ENCODE results near the gene PBXIP1. TPM values are rescaled to one million over a fixed set of nuclear protein-coding genes. Genes with fewer than 3 reads are reported as not detected.

Gene PBXIP1
- total and polyA plus RNA-seq, 4 donors: 3.8 to 42.8 (median 20.5) TPM

GRCh38 chr1:154967331-154967950 is 11.5 kb upstream of the PBXIP1 start:
- Histone ChIP-seq H3K9ac (ENCODE audit: low read depth in 1 of 2, low read length in 2 of 2) (no peak overlapping the region), H3K4me1 (ENCODE audit: control insufficient read depth in 4 of 4, insufficient read depth in 4 of 4, low read length in 3 of 4) (peaks cover 13 to 53% (median 30%) of the 10 kb centered on the region in 4 donors), H3K36me3 (ENCODE audit: control insufficient read depth in 4 of 4, insufficient read depth in 3 of 4, low read depth in 1 of 4, low read length in 3 of 4) (peaks cover 7 to 48% (median 35%) of the 10 kb centered on the region in 4 donors), H3K4me3 (ENCODE audit: low read depth in 1 of 3, low read length in 3 of 3) (no peak overlapping the region), H3K27ac (ENCODE audit: low read depth in 1 of 2, low read length in 2 of 2) (peak overlapping the region in 1 of 2 donors; percentile 2), H3K9me3 (ENCODE audit: control insufficient read depth in 4 of 4, low read length in 3 of 4) (no peaks in the 10 kb centered on the region), H3K27me3 (ENCODE audit: control insufficient read depth in 4 of 4, insufficient read depth in 4 of 4, low read length in 3 of 4) (no peaks in the 10 kb centered on the region)
- DNase-seq (ENCODE audit: low spot score): no peak
- TF ChIP-seq REST (IDR thresholded peaks at IDR 0.05) (no peak), NR2F2 (IDR thresholded peaks at IDR 0.05) (no peak), ZBTB33 (IDR thresholded peaks at IDR 0.05) (no peak), JUND (IDR thresholded peaks at IDR 0.05) (no peak), RAD21 (IDR thresholded peaks at IDR 0.05) (no peak)
- 85% methylated on average over 5 of the region's 5 CpGs for WGBS

GRCh38 chr1:154966111-154966510 is 10.2 kb upstream of the PBXIP1 start:
- no peak for DNase-seq (ENCODE audit: low spot score)
- Histone ChIP-seq H3K9me3 (ENCODE audit: control insufficient read depth in 4 of 4, low read length in 3 of 4) (no peaks in the 10 kb centered on the region), H3K4me3 (ENCODE audit: low read depth in 1 of 3, low read length in 3 of 3) (no peak overlapping the region), H3K36me3 (ENCODE audit: control insufficient read depth in 4 of 4, insufficient read depth in 3 of 4, low read depth in 1 of 4, low read length in 3 of 4) (peaks cover 7 to 48% (median 35%) of the 10 kb centered on the region in 4 donors), H3K27me3 (ENCODE audit: control insufficient read depth in 4 of 4, insufficient read depth in 4 of 4, low read length in 3 of 4) (no peaks in the 10 kb centered on the region), H3K27ac (ENCODE audit: low read depth in 1 of 2, low read length in 2 of 2) (no peak overlapping the region), H3K9ac (ENCODE audit: low read depth in 1 of 2, low read length in 2 of 2) (no peak overlapping the region), H3K4me1 (ENCODE audit: control insufficient read depth in 4 of 4, insufficient read depth in 4 of 4, low read length in 3 of 4) (peaks cover 9 to 46% (median 23%) of the 10 kb centered on the region in 4 donors)
- 92% methylated on average over 7 of the region's 7 CpGs for WGBS
- TF ChIP-seq HNF4G (IDR thresholded peaks at IDR 0.05) (no peak), CTCF (IDR thresholded peaks at IDR 0.05; ENCODE audit: low read depth, low read length, missing input control) (no peak), GABPA (IDR thresholded peaks at IDR 0.05 in 1 of 2, conservative IDR thresholded peaks at IDR 0.05 in 1 of 2) (no peak), HNF4A (conservative IDR thresholded peaks at IDR 0.05) (no peak), FOXA1 (IDR thresholded peaks at IDR 0.05) (no peak), NR2F2 (IDR thresholded peaks at IDR 0.05) (no peak), ZBTB33 (IDR thresholded peaks at IDR 0.05) (no peak), MAX (IDR thresholded peaks at IDR 0.05) (no peak), ATF3 (IDR thresholded peaks at IDR 0.05) (no peak), RAD21 (IDR thresholded peaks at IDR 0.05) (no peak)

All from liver (tissue), 9 donors.